Bone marrow (tissue), 2 donors: Measurements from ENCODE around the gene RASA3.

Source experiments
- DNase-seq, 2 donors: peaks; one replicate each; lab custom pipeline; 2025; lab: John Stamatoyannopoulos, UW

Gene RASA3

GRCh38 chr13:113967729-113968462 is 164.5 kb downstream of the RASA3 start:
- no peak for DNase-seq

GRCh38 chr13:113967206-113967720 is 165.2 kb downstream of the RASA3 start:
- DNase-seq = no peak

- no peak for DNase-seq
Observed at GRCh38 chr13:113965968-113966884, 166.2 kb downstream of the RASA3 start.

- DNase-seq = no peak
Observed at GRCh38 chr13:113965383-113965874, 167.0 kb downstream of the RASA3 start.

- DNase-seq = no peak
Observed at GRCh38 chr13:113964251-113964995, 168.0 kb downstream of the RASA3 start.

- no peak for DNase-seq
Observed at GRCh38 chr13:113963376-113963775, 169.0 kb downstream of the RASA3 start.

GRCh38 chr13:113962975-113963374 is 169.4 kb downstream of the RASA3 start:
- no peak for DNase-seq

- DNase-seq = no peak
Observed at GRCh38 chr13:113962386-113962785, 170.0 kb downstream of the RASA3 start.

GRCh38 chr13:113960276-113960948 is 172.0 kb downstream of the RASA3 start:
- DNase-seq = no peak

- no peak for DNase-seq
Observed at GRCh38 chr13:113959198-113959597, 173.2 kb downstream of the RASA3 start.

GRCh38 chr13:113958373-113958772 is 174.1 kb downstream of the RASA3 start:
- no peak for DNase-seq

- no peak for DNase-seq
Observed at GRCh38 chr13:113956571-113956970, 175.9 kb downstream of the RASA3 start.

- no peak for DNase-seq
Observed at GRCh38 chr13:113955691-113956090, 176.7 kb downstream of the RASA3 start.

GRCh38 chr13:113955235-113955634 is 177.2 kb downstream of the RASA3 start:
- DNase-seq = no peak

- DNase-seq = no peak
Observed at GRCh38 chr13:113954046-113954835, 178.2 kb downstream of the RASA3 start.

GRCh38 chr13:113953561-113953960 is 178.9 kb downstream of the RASA3 start:
- DNase-seq = no peak

- no peak for DNase-seq
Observed at GRCh38 chr13:113952983-113953520, 179.4 kb downstream of the RASA3 start.

GRCh38 chr13:113952151-113952982 is 180.1 kb downstream of the RASA3 start:
- no peak for DNase-seq

- peak; percentile 44 to 51 for DNase-seq
Observed at GRCh38 chr13:113951246-113951999, 181.0 kb downstream of the RASA3 start.
